ENCODE measurements around the gene DYNC2LI1.

Gene DYNC2LI1

DNA sequence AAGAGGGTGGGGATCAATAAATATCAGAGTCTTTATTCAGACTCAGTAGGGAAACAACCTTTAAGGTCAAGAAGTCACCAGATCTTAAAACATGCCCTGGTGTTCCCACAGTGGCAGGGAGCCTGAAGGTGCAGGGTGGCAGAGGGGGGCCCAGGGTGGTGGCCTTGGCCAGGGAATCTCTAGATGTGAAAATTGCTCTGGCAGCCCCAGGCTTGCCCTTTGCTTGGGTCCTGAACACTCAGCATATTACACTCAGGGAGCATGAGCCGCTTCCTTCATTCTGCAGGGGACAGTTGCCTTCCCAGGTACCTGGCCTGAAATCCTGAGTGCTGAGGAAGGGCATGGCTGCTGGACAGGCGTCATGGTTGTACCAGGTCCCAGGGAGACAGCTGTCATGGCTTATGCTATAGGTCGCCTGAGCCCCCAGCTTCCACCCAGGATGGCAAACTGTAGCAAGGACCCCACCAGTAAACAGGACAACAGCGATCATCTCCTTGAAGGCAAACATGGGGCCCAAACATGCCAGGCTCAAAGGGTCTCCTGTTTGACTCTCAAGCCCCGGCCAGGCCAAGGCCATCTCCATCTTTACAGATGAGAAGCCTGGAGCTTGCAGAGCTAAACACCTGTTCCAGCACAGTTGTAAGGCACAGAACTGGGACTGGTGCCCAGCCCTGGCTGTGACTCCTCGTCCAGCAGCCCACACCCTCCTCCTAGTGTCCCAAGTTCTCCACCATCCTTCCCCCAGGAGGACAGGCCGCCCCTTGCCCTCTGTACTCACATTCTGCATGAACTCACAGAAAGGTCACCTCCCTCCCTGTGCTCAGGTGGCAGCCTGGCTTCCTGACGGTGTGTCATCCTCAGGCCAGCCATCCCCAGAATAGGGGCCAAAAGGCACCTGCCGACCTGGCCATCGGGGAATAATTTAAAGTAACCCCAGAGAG, 79.6 kb downstream of the DYNC2LI1 start:
- no peaks in the 10 kb centered on the region for H3K9me3 ChIP-seq (ENCODE audit: control insufficient read depth in 1 of 2, low read length in 2 of 2)
- no peak overlapping the region for H3K9ac ChIP-seq (ENCODE audit: low read depth in 1 of 2, low read length in 2 of 2)
- peaks cover 0 to 12% of the 10 kb centered on the region in 2 donors for H3K4me1 ChIP-seq (ENCODE audit: control insufficient read depth in 1 of 2, insufficient read depth in 2 of 2, low read length in 2 of 2)
- no peak overlapping the region for H3K27ac ChIP-seq (ENCODE audit: low read depth, low read length)
- peaks cover 0 to 11% of the 10 kb centered on the region in 2 donors for H3K36me3 ChIP-seq (ENCODE audit: control insufficient read depth in 1 of 2, insufficient read depth in 2 of 2, low read length in 2 of 2)
- H3K4me3 ChIP-seq (ENCODE audit: low read depth in 1 of 2, low read length in 2 of 2), result no peak overlapping the region
- H3K27me3 ChIP-seq (ENCODE audit: control insufficient read depth in 1 of 2, insufficient read depth in 2 of 2, low read length in 2 of 2), result no peaks in the 10 kb centered on the region

DNA sequence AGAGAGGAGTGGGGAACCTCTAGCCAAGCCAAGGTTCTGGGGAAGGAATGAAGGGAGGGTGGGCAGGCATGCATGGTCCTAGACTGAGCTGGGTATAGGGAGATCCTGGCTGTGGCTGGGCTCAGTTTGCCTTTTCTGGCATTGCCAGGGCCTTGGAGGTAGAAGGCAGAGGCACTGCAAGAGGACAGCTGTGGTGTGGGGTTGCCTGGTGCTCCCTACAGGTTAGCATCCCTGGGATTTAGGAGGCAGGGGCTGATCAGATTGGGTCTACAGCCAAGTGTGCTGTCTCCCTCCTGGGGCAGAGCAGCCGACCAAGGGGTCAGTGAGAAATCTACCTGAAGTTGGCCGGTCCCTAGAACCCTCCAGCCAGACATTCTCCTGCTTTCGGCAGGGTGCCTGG, 80.8 kb downstream of the DYNC2LI1 start:
- H3K4me1 ChIP-seq (ENCODE audit: control insufficient read depth in 1 of 2, insufficient read depth in 2 of 2, low read length in 2 of 2), result peaks cover 0 to 12% of the 10 kb centered on the region in 2 donors
- no peak overlapping the region for H3K4me3 ChIP-seq (ENCODE audit: low read depth in 1 of 2, low read length in 2 of 2)
- no peaks in the 10 kb centered on the region for H3K27me3 ChIP-seq (ENCODE audit: control insufficient read depth in 1 of 2, insufficient read depth in 2 of 2, low read length in 2 of 2)
- no peak overlapping the region for H3K9ac ChIP-seq (ENCODE audit: low read depth in 1 of 2, low read length in 2 of 2)
- no peaks in the 10 kb centered on the region for H3K9me3 ChIP-seq (ENCODE audit: control insufficient read depth in 1 of 2, low read length in 2 of 2)
- H3K36me3 ChIP-seq (ENCODE audit: control insufficient read depth in 1 of 2, insufficient read depth in 2 of 2, low read length in 2 of 2), result peaks cover 0 to 9% of the 10 kb centered on the region in 2 donors
- H3K27ac ChIP-seq (ENCODE audit: low read depth, low read length), result no peak overlapping the region

DNA sequence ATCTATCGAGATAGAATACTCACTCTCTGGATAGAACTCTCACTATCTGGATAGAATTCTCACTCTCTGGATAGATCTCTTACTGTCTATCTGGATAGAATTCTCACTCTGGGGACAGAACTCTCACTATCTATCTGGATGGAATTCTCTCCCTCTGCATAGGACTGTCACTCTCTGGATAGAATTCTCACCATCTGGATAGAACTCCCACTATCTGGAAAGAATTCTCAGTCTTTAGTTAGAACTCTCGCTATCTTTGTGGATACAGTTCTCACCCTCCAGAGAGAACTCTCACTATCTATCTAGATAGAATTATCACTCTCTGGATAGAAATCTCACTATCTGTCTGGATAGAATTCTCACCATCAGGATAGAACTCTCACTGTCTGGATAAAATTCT, 81.5 kb downstream of the DYNC2LI1 start:
- H3K27me3 ChIP-seq (ENCODE audit: control insufficient read depth in 1 of 2, insufficient read depth in 2 of 2, low read length in 2 of 2), result no peaks in the 10 kb centered on the region
- H3K36me3 ChIP-seq (ENCODE audit: control insufficient read depth in 1 of 2, insufficient read depth in 2 of 2, low read length in 2 of 2), result peaks cover 0 to 9% of the 10 kb centered on the region in 2 donors

More for the DNA sequence above, 81.5 kb downstream of the DYNC2LI1 start:
- Histone ChIP-seq H3K9me3 (ENCODE audit: control insufficient read depth in 1 of 2, low read length in 2 of 2) (no peaks in the 10 kb centered on the region), H3K9ac (ENCODE audit: low read depth in 1 of 2, low read length in 2 of 2) (no peak overlapping the region), H3K27ac (ENCODE audit: low read depth, low read length) (no peak overlapping the region), H3K4me1 (ENCODE audit: control insufficient read depth in 1 of 2, insufficient read depth in 2 of 2, low read length in 2 of 2) (peaks cover 0 to 12% of the 10 kb centered on the region in 2 donors), H3K4me3 (ENCODE audit: low read depth in 1 of 2, low read length in 2 of 2) (no peak overlapping the region)

All from duodenal mucosa (tissue), 2 donors.